Stimulated activated naive CD8-positive, alpha-beta T cell treated with anti-CD3 and anti-CD28 coated beads, Interleukin-15, amount 100 ng/mL, for 72 hours (primary cell): Measurements from ENCODE around the gene KCNQ1.

Experiments
- ATAC-seq: fragments of 150-1000 bp; cut with Tn5 transposase; 2 replicates; pipeline ENCODE4 v1.10.0; 2021; ENCODE audit warnings: mild to moderate bottlenecking, moderate library complexity
- DNase-seq, 2 donors: peaks; one replicate each; pipeline ENCODE4 v3.0.0; 2021 to 2022
- H3K27ac Mint-ChIP-seq, 2 donors: one replicate each; pipeline ENCODE4 v1.8.0; 2022; ENCODE audit warnings: mild to moderate bottlenecking in 2 of 2, mixed read lengths in 2 of 2, moderate library complexity in 2 of 2
- H3K27me3 Mint-ChIP-seq: one replicate; pipeline ENCODE4 v1.8.0; 2022; ENCODE audit warnings: mixed read lengths
- H3K4me1 Mint-ChIP-seq: one replicate; pipeline ENCODE4 v1.8.0; 2022; ENCODE audit warnings: mild to moderate bottlenecking, mixed read lengths
- H3K4me3 Mint-ChIP-seq, 2 donors: one replicate each; pipeline ENCODE4 v1.8.0; 2022; ENCODE audit warnings: mild to moderate bottlenecking in 2 of 2, mixed read lengths in 2 of 2, moderate library complexity in 1 of 2
- H3K9me3 Mint-ChIP-seq, 2 donors: one replicate each; pipeline ENCODE4 v1.8.0; 2022; ENCODE audit warnings: mixed read lengths in 2 of 2

The KCNQ1 gene

DNA sequence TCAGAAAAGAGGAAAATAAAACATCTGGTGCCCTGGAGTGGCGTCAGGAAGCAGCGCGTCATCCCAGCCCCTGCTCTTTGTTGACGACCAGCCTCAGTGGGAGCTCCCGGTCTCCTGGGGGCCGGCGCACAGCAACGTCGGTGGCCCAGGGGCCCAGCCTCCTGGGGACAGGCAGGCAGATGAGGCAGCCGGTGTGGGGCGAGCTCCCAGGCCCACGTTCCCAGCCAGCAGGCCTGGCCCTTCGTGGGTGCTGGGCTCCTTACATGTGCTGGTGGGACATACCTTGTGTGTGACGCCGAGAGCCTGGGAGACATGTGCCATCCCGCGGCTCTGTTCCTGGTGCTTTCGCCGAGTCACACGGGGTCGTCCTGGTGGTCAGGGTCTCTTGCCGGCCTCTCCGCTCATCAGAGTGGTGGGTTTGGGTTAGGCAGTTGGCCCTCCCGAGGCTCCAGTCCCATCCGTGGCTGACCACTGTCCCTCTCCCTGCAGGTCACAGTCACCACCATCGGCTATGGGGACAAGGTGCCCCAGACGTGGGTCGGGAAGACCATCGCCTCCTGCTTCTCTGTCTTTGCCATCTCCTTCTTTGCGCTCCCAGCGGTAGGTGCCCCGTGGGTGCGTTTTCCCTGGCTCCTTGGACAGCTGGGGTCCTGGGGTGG is 138.3 kb downstream of the KCNQ1 start:
- ATAC-seq: no peak
- peak in 1 of 2 donors; percentile 6 for DNase-seq
- Mint-ChIP-seq H3K4me1 (no peaks in the 10 kb centered on the region), H3K4me3 (no peak overlapping the region), H3K9me3 (no peaks in the 10 kb centered on the region), H3K27ac (no peak overlapping the region), H3K27me3 (no peaks in the 10 kb centered on the region)

DNA sequence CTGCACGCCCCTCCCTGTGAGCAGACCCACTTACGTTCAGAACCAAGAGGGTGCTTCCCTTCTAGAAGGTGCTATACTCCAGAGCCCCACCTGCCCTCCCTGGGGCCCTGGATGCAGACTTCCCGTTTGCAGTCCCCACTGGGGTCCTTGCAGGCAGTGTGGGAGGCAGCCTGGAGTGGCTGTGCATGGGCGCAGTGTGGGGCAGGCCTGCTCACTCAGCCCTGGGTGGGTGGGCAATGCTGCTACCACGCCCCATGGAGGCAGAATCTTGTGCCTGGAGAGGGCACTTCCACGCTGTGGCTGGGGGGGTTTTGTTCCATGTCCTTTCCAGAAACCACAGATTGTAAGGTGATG is 138.8 kb downstream of the KCNQ1 start:
- H3K27me3 Mint-ChIP-seq: no peaks in the 10 kb centered on the region
- no peak overlapping the region for H3K4me3 Mint-ChIP-seq
- H3K4me1 Mint-ChIP-seq: no peaks in the 10 kb centered on the region
- ATAC-seq: no peak
- no peak overlapping the region for H3K27ac Mint-ChIP-seq
- H3K9me3 Mint-ChIP-seq: no peaks in the 10 kb centered on the region
- peak in 1 of 2 donors; percentile 6 for DNase-seq

DNA sequence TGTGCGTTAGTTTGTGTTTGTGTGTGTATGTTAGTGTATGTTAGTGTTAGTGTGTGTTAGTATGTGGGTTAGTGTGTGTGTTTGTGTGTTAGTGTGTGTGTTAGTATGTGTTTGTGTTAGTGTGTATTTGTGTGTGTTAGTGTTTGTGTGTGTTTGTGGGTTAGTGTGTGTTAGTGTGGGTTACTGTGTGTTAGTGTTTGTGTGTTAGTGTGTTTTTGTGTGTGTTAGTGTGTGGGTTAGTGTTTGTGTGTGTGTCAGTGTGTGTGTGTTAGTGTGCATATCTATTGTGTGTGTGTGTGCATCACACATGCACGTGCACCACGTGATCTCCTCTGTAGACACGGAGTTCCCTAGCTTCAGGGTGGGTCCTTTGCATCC is 139.6 kb downstream of the KCNQ1 start:
- DNase-seq (no peak), ATAC-seq (no peak)
- no peak overlapping the region for H3K27ac Mint-ChIP-seq
- H3K4me3 Mint-ChIP-seq: no peak overlapping the region
- H3K27me3 Mint-ChIP-seq: no peaks in the 10 kb centered on the region
- H3K4me1 Mint-ChIP-seq: no peaks in the 10 kb centered on the region
- H3K9me3 Mint-ChIP-seq: no peaks in the 10 kb centered on the region

DNA sequence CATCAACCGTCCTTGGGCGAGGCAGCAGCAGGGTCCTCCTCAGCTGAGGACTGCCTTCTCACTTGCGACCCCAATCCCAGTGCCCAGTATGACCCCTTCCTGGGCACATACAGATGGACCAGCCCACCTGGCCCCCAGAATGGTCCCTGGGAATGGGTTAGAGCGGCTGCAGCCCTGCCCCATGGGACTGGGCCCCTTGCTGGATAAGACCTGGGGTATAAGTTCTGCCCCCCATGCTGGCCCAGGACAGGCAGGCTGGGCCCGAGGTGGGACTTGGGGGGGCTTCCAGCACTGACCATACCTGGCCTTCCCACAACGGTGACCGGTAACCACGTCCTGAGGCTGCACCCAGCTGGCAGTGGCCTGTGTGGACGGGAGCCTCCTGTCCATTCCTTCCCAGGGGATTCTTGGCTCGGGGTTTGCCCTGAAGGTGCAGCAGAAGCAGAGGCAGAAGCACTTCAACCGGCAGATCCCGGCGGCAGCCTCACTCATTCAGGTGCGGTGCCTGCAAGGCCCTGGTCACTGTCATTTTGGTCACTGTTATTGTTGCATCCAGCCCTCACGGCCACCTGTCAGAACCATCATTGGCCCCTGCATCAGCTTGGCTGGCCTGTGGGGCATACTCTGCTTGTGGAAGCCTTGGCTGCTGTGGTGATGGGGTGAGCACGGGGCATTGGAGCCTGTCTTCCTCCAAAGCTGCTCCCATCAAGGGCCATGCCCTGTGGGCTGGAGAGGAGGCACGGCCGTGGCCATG is 140.2 kb downstream of the KCNQ1 start:
- peak in 1 of 2 donors; percentile 5 for DNase-seq
- Mint-ChIP-seq H3K9me3 (no peaks in the 10 kb centered on the region), H3K27ac (no peak overlapping the region), H3K27me3 (no peaks in the 10 kb centered on the region), H3K4me1 (no peaks in the 10 kb centered on the region), H3K4me3 (no peak overlapping the region)
- ATAC-seq: no peak

DNA sequence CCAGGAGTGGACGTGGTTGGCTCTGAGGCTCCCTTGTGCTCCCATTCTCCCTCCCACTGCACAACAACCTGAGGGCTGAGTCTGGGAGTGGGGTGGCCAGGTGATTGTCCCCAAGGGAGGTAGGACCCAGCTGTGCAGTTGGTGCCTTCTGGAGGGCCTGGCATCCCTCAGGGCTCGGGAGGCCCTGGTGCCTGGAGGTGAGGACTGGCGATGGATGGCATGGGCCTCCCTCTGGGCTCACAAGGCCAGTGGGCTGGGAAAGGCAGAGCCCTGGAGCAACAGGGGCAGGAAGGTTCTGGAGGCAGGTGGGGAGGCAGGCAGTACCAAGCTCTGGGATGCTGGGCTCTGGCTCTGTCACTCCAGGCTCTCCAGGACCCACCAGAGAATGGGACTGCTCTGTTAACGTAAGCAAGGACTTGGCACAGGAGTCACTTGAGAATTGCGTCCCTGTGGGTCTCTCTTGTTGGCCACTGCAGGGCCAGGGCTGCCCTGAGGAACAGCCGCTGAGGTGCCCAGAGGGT is 140.8 kb downstream of the KCNQ1 start:
- H3K27me3 Mint-ChIP-seq: no peaks in the 10 kb centered on the region
- no peaks in the 10 kb centered on the region for H3K4me1 Mint-ChIP-seq
- H3K4me3 Mint-ChIP-seq: no peak overlapping the region
- H3K9me3 Mint-ChIP-seq: no peaks in the 10 kb centered on the region
- DNase-seq (no peak), ATAC-seq (no peak)
- H3K27ac Mint-ChIP-seq: no peak overlapping the region

DNA sequence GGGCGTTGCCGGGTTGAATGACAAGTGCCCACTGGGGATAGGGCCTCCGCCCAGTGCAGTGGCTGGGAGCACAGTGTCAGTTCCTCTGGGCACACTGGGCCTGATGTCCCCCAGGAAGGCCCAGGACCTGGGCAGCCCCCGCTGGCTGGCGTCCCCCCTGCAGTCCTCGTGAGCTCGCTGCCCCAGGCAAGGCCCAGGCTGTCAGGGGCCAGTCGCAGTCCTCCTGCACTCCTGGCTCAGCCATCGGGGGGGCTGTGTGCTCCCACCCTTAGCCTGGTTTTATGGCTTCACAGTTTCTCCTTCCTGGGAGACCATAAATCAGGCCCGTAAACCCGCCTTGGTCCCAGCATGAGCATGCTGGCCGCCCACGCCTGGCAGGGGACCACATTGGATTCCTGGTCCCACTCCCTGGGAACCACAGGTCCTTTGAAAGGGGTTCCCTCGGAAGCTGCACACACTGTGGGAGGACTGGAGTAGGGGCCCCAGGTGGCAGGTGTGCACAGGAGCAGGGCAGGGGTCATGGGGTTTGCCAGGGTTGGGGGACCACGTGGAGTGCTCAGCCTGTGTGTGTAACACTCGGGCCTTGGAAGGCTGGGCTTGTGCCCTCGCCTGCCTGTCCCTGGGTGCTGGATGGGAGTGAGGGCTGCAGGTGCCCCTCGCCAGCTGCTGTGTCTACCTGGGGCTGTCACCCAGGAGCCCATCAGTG is 141.4 kb downstream of the KCNQ1 start:
- Mint-ChIP-seq H3K9me3 (no peaks in the 10 kb centered on the region), H3K4me1 (no peaks in the 10 kb centered on the region), H3K27ac (no peak overlapping the region), H3K4me3 (no peak overlapping the region), H3K27me3 (no peaks in the 10 kb centered on the region)
- DNase-seq (no peak), ATAC-seq (no peak)

DNA sequence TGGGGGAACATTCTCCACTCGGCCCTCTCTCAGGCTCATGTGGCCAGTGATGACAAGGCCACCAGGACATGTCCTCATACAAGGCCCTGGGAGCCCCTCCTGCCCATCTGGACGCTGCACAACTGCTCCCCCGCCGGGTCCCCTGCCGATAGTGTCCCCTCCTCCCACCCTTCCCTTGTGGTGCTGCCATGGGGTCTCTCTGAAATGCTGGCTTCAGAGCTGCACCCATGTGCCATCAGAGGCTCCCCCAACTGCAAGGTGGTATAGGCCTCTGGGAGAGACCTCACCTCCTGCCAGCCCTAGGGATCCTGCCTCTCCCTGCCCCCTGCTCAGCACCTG is 142.0 kb downstream of the KCNQ1 start:
- H3K4me3 Mint-ChIP-seq: no peak overlapping the region
- ATAC-seq (no peak), DNase-seq (no peak)
- H3K9me3 Mint-ChIP-seq: no peaks in the 10 kb centered on the region
- H3K27ac Mint-ChIP-seq: no peak overlapping the region
- no peaks in the 10 kb centered on the region for H3K27me3 Mint-ChIP-seq
- H3K4me1 Mint-ChIP-seq: no peaks in the 10 kb centered on the region

DNA sequence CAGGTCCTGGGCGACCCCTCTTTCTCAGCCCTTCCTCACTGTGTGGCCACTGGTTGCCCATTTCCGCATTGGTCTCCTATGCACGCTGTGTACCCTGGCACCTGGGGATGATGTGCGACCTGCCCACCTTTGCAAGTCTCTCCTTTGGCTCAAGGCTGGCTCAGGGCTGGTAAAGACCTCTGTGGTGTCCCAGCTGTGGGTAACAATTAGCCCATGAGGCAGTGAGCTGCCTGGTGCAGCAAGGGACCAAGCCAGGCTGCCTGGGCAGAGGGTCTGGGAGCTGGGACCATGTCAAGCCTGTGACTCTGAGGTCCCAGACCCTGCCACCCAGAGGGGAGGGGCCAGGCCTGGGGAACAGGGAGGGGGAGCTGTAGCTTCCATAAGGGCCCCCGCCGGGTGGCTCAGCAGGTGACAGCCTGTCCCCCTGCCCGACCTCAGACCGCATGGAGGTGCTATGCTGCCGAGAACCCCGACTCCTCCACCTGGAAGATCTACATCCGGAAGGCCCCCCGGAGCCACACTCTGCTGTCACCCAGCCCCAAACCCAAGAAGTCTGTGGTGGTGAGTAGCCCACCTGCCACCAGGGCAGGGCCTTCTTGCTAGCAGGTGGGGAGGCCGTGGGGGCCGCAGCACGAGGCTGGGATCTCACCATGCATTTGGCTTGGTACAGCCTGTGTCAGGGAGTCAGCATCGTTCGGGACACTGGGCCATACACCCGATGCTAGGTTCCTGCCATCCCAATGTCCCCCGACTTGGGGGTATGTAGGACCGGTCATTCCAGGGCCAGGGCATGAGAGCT is 142.5 kb downstream of the KCNQ1 start:
- Mint-ChIP-seq H3K4me1 (no peaks in the 10 kb centered on the region), H3K9me3 (no peaks in the 10 kb centered on the region), H3K27me3 (no peaks in the 10 kb centered on the region), H3K27ac (peak overlapping the region in 1 of 2 donors; percentile 77), H3K4me3 (no peak overlapping the region)
- ATAC-seq (no peak), DNase-seq (peak in 1 of 2 donors; percentile 6)

DNA sequence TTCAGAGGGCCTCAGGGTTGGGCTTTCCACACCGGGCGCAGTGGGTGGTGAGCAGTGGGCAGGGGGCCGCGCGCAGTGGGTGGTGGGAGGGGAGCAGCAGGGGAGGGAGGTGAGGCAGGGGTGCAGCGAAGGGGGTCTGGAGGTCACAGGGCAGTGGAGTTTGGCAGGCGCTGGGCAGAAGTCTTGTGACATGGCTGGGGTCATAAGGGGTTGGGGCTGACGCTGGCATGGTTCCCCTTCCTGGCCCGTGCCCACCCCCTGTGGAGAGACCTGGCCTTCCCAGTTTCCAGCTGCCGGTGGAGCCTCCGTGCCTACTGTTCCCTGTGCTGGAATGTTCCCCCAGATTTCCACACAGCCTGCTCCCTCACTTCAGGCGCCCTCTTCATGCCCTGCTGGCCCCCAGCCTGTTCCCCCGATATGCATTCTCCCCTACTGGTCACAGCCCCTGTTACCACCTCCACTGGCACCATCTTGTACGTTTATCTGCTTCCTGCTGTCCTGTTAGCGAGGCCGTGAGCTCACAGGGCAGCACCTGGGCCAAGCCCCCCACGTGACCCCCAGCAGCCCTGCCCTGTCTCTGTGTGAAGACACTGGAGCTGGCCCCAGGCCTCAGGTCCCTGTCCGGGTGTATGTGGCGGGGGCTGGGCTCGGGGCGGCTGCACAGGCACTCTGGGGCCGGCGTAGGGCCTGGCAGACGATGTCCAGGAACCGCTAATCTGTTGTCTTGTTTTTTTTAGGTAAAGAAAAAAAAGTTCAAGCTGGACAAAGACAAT is 143.4 kb downstream of the KCNQ1 start:
- ATAC-seq: peak; percentile 22
- Mint-ChIP-seq H3K27me3 (no peaks in the 10 kb centered on the region), H3K27ac (no peak overlapping the region), H3K9me3 (no peaks in the 10 kb centered on the region), H3K4me3 (no peak overlapping the region), H3K4me1 (no peaks in the 10 kb centered on the region)
- DNase-seq: peak in 1 of 2 donors; percentile 6

DNA sequence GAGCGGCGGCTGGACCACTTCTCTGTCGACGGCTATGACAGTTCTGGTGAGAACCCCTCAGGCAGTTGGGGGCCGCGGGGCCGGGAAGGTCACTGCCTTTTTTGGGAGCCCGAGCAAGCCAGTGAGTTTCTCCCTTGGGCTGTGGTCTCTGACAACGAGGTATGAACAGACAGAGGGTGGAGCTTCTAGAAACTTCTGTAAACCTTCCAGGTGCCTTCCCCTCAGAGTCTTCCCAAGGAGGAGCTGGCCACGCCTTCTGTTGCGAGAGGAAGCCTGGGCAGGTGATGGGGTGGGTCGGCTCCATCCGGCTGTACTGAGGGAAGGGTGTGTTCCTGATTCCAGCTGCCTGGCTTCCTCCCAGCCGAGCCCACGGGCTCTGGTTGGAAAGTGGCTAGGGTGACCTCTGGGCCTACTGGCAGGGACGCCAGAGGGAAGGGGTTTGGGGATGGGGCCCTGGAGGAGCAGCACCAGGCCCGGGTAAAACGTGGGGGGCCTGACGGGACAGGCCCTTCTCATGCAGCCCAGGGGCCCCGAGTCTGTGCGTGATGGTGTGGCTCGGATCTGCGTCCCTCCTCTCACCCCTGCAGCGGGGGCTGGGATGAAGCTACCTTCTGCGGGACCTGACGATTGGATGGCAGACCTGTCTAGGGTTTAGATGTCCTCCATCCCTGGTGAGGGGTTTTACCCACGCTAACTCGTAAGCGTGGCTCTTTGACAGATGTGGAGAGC is 144.2 kb downstream of the KCNQ1 start:
- no peak overlapping the region for H3K27ac Mint-ChIP-seq
- H3K4me3 Mint-ChIP-seq: no peak overlapping the region
- no peaks in the 10 kb centered on the region for H3K4me1 Mint-ChIP-seq
- no peaks in the 10 kb centered on the region for H3K27me3 Mint-ChIP-seq
- no peak for DNase-seq
- H3K9me3 Mint-ChIP-seq: peaks cover 0 to 3% of the 10 kb centered on the region in 2 donors
- no peak for ATAC-seq

DNA sequence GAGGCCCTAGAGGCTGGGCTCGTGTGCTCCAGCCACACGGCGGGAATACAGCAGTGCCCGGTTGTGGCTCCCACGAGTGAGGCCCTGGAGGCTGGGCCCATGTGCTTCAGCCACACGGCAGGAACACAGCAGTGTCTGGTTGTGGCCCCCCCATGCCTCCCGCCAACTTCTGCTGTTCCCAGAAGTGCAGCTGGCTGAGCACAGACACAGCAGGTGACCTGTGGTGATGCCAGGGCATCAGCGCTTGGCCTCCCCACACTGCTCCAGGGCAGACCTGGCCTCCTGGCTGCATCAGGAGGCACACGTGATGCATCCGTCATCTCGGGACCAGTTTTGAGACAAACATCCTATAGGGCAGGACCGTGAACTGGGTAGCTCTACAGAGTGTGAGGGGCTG is 144.7 kb downstream of the KCNQ1 start:
- H3K27ac Mint-ChIP-seq: no peak overlapping the region
- H3K9me3 Mint-ChIP-seq: peaks cover 0 to 8% of the 10 kb centered on the region in 2 donors
- ATAC-seq: no peak
- H3K4me1 Mint-ChIP-seq: no peaks in the 10 kb centered on the region
- no peak for DNase-seq
- H3K4me3 Mint-ChIP-seq: no peak overlapping the region
- H3K27me3 Mint-ChIP-seq: no peaks in the 10 kb centered on the region

DNA sequence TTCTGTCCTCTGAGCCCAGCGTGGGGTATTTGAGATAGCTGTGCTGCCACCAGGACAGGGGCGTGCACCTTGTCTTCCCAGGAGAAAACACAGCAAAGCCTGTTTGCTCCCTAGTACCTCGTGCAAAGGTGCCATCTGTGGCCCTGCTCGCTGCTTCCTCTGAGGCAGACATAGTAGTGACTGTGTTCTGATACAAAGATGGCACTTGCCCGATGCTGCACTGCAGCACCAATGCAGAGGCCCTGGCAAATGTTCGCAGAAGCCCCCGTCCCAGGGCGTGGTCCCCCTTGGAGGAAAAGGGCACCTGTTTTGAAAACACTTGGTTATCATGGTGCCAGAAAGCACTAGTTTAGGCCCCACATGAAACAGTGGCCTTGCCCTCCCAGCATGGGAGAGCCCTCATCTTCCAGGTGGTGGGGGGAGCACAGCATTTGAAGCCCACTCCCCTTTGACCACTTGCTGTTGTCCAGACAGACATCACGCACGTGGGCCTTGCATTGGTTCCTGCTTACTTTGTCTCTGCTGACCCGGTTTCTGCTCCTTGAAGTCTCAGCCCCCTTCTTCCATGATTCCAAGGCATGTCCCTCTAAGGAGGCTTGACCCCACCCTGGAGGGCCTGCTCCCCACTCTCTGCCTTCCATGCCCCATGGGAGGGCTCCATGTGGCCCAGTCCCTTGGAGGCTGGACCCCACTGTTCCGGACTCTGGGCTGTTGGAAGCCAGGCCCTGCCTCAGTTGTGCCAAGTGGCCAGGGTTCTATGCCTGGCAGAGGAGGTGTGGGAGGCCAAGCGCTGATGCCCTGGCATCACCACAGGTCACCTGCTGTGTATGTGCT is 145.5 kb downstream of the KCNQ1 start:
- no peaks in the 10 kb centered on the region for H3K27me3 Mint-ChIP-seq
- H3K9me3 Mint-ChIP-seq: peaks cover 0 to 11% of the 10 kb centered on the region in 2 donors
- H3K4me3 Mint-ChIP-seq: no peak overlapping the region
- H3K27ac Mint-ChIP-seq: no peak overlapping the region
- ATAC-seq (no peak), DNase-seq (no peak)
- H3K4me1 Mint-ChIP-seq: no peaks in the 10 kb centered on the region

DNA sequence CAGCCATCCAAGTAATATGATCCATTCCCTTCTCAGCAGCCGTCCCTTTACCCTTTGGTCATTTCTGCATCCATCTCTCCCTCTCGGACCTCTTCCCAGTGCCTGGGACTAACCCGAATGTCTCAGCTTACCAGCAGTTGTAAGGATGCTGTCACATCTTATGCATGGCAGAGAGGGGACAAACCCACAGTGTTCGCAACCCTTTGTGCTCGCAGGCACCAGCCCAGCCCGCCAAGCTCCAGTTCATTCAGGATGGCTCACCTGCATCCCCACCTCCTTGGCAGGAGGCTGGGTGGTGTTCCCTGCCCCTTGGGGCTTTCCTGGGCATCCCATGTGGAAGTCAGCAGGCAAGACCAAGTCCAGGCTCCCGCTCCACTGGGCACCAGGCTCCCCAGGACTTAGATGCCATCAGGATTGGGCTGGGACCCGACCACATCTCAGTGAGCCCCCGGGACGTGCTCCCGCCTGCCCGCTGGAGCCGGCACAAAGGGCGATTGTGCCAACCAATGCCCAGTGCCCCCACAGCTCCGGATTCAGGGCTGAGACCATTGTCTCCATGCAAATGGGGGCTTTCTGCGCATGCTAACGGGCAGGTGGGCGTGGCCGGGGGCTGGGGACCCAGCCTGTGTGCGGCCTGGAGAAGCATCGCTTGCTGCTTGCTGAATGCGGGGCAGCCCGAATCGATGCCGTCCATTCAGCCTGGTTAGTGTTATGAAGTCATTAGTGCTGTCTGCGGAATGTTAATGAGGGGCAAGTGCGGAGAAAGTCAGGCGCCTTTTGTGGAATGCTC is 146.4 kb downstream of the KCNQ1 start:
- no peak for ATAC-seq
- no peak for DNase-seq
- Mint-ChIP-seq H3K4me1 (no peaks in the 10 kb centered on the region), H3K4me3 (no peak overlapping the region), H3K27me3 (no peaks in the 10 kb centered on the region), H3K9me3 (peaks cover 0 to 19% of the 10 kb centered on the region in 2 donors), H3K27ac (no peak overlapping the region)
